PC-3 (cell line): ENCODE measurements around the gene PRR30.

Source experiments
- EZH2 ChIP-seq: fragments of 300-600 bp; sonication (generic); IDR thresholded peaks from one replicate; pipeline ENCODE4 v1.6.1; 2017; ENCODE audit warnings: antibody characterized with exemption, mild to moderate bottlenecking, low read length; ENCODE audit not compliant: unreplicated experiment
- EZH2phosphoT487 ChIP-seq: fragments of 300-600 bp; sonication (generic); IDR thresholded peaks from 2 replicates; pipeline ENCODE4 v1.6.1; 2018; ENCODE audit warnings: mild to moderate bottlenecking, antibody characterized with exemption, low read length, borderline replicate concordance
- TF ChIP-seq, protein P1 (sequence below): fragments of 300-600 bp; sonication (generic); conservative IDR thresholded peaks from 2 replicates; pipeline ENCODE4 v1.5.1; 2017; ENCODE audit warnings: antibody characterized with exemption, low read depth, mild to moderate bottlenecking, low read length

DNA sequence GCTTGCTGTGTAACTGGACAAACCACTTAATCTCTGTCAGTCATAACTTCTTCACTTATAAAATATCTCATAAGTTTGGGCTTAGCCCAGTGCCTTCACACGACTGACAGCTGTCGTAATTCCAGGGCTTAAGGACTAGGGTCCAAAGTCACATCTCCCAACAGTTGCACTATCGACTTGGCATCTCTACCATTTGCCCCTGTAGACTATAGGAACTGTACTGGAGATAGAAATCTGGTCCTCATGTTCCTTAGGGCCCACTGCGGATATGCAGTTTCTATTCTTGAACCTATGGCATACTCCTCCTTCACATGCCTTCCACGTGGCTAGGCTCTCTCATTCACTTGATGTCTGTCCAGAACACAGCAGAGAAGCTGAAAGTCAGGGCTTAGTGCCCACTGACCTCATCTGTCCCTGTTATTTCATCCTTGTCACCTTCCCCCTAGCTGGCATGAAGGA is 12.9 kb downstream of the PRR30 start:
- TF ChIP-seq, protein P1, sequence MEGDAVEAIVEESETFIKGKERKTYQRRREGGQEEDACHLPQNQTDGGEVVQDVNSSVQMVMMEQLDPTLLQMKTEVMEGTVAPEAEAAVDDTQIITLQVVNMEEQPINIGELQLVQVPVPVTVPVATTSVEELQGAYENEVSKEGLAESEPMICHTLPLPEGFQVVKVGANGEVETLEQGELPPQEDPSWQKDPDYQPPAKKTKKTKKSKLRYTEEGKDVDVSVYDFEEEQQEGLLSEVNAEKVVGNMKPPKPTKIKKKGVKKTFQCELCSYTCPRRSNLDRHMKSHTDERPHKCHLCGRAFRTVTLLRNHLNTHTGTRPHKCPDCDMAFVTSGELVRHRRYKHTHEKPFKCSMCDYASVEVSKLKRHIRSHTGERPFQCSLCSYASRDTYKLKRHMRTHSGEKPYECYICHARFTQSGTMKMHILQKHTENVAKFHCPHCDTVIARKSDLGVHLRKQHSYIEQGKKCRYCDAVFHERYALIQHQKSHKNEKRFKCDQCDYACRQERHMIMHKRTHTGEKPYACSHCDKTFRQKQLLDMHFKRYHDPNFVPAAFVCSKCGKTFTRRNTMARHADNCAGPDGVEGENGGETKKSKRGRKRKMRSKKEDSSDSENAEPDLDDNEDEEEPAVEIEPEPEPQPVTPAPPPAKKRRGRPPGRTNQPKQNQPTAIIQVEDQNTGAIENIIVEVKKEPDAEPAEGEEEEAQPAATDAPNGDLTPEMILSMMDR = no peak
- TF ChIP-seq EZH2 (no peak), EZH2phosphoT487 (no peak)
